ENCODE measurements around the gene CD79B. TPM values are rescaled to one million over a fixed set of nuclear protein-coding genes. Genes with fewer than 3 reads are reported as not detected.
A peak's percentile ranks its signal among the peaks of the same experiment; 100 is the strongest.
"Not testable (repeated sequence)": the region's sequence is repeated elsewhere in the genome, so short reads cannot be mapped to it uniquely, and the experiment has no call there.

CD79B gene
- polyA plus RNA-seq, 4 donors = 2.1 to 3.2 (median 2.3) TPM

DNA sequence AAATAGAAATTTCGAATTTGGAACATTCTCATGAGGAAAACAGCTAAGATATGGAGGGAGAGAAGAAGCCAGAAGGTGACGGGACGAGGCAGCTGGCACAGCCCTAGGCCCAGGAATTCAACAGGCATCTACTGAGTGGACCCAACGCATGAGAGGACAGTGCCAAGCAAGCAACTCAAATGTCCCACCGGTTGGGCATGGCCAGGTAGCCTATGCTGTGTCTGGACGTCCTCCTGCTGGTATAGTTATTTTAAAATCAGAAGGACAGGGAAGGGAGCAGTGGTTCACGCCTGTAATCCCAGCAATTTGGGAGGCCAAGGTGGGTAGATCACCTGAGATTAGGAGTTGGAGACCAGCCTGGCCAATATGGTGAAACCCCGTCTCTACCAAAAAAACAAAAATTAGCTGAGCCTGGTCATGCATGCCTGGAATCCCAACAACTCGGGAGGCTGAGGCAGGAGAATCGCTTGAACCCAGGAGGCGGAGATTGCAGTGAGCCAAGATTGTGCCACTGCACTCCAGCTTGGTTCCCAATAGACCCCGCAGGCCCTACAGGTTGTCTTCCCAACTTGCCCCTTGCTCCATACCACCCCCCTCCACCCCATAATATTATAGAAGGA is 15.5 kb downstream of the CD79B start:
- DNase-seq (ENCODE audit: low read depth in 4 of 4, low spot score in 3 of 4) = no peak

DNA sequence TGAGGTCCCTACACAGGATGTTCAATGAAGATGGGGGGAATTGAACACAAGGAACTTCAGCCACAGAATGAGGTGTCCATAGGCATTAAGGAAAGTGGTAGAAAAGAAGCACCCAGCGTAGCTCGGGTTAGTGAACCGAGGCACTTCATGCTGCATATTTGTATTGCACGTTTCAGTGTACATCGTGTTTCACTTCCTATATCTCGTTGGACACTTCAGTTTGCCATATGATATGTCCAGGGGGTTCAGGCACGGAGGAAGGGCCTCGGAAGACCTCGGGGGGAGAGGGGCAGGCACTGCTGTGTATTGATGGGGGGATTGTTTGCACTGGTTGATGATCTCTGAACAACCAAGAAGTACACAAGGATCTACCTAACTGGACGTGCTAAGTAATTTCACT is 16.4 kb downstream of the CD79B start:
- DNase-seq (ENCODE audit: low read depth in 4 of 4, low spot score in 3 of 4) = not testable (repeated sequence)

GRCh38 chr17:63914471-63914870 is 17.7 kb downstream of the CD79B start:
- DNase-seq (ENCODE audit: low read depth in 4 of 4, low spot score in 3 of 4) = no peak

GRCh38 chr17:63911657-63912100 is 20.5 kb downstream of the CD79B start:
- no peak for DNase-seq (ENCODE audit: low read depth in 4 of 4, low spot score in 3 of 4)

GRCh38 chr17:63911041-63911635 is 21.0 kb downstream of the CD79B start, which contains the start of gene CSHL1:
Gene CSHL1, minus strand, starts transcription at chr17:63911258. Its CDS starts 62 bp downstream, at chr17:63911196.
- DNase-seq (ENCODE audit: low read depth in 4 of 4, low spot score in 3 of 4) = no peak

GRCh38 chr17:63910096-63910495 is 22.0 kb downstream of the CD79B start:
- DNase-seq (ENCODE audit: low read depth in 4 of 4, low spot score in 3 of 4) = no peak

- DNase-seq (ENCODE audit: low read depth in 4 of 4, low spot score in 3 of 4) = not testable (repeated sequence)
These were observed 22.5 kb downstream of the CD79B start for GRCh38 chr17:63909586-63909985.

DNA sequence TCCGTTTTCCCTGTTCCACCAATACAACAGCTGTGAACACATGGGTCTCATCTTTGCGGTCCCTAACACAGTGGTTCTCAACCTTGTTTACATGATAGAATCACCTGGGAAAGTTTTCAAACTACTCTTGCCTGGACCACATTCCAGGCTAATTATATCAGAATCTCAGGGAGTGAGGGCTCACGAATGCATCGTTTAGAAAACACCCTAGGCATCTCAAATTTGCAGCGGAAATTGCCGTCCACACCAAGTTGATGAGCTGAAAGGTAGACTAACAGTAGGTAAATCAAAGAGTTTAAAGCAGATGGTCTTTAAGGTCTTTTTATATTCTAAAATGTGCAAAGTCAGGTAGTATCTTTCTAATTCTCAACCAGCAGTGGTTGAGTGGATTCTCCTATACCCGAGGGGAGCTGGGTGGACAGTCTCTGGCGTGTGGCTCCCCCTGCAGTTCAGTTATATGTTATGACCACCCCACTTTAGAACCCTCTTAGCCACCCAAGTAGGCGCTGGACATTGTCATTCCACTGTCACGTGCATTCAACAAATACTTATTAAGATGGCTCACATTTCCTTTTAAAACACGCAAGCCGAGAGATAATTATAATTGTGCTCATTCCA is 24.9 kb downstream of the CD79B start:
- DNase-seq (ENCODE audit: low read depth in 4 of 4, low spot score in 3 of 4) = not testable (repeated sequence)

GRCh38 chr17:63904796-63905195 is 27.3 kb downstream of the CD79B start:
- DNase-seq (ENCODE audit: low read depth in 4 of 4, low spot score in 3 of 4) = not testable (repeated sequence)

DNA sequence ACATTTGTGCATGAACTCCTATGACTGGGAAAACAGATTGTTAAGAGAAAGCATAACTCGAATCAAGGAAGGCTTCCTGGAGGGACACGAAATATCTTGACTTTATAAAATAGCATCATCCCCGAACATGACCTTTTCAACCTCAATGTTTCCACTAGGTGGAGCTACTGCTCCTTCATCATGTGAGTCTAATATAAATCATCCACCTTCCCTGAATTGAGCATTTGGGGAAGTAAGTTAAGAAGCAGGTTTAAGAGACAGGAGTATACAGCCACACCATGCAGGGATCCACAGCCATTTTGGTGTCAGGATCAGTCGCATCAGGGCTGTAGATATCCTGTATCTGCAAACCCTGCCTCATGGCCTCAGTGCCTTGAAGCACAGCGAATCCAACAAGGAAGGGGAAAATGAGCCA is 28.3 kb downstream of the CD79B start:
- not testable (repeated sequence) for DNase-seq (ENCODE audit: low read depth in 4 of 4, low spot score in 3 of 4)

- DNase-seq (ENCODE audit: low read depth in 4 of 4, low spot score in 3 of 4) = not testable (repeated sequence)
These were observed 30.2 kb downstream of the CD79B start for GRCh38 chr17:63901971-63902370.

DNA sequence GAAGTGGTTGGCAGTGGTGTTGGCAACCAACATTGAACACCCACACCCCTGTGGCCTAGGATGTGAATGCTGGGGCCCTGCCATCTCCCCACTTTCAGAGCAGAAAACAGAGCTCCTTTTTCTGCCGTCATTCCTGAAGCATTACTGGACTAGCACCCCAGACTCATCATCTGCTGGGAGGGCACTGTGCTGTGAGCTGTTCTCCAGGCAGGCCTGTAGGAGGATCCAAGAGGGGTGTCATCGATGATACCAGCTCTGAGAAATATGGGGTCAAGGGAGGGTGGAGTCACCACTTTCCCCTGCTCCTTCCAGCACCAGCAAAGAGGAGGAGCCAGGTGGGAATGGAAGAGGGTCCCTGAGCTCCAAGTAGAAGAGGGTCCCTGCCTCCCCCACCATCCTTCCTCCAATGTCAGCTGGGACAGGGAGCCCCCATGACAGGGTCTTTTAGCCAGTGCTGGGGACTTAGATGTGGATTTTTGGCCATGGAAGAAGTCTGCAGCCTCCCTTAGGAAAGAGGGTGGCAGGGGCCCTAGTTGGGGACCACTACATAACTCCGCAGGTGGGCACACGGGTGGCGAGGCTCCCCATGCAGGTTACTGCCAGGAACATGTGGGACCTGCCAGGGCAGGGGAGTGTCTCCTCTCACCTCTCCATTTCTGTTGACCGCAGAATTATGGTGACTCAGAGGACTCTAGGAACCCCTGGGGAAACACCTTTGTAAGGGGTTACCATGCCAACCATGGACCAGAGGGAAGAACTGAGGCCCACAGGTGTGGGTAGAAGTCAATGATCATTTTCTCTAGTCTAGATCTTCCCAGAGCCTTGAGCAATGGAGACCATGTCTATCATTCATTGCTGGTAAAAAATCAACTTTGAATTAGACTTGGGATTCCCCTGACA is 33.0 kb downstream of the CD79B start:
- not testable (repeated sequence) for DNase-seq (ENCODE audit: low read depth in 4 of 4, low spot score in 3 of 4)

GRCh38 chr17:63896524-63897354 is 35.4 kb downstream of the CD79B start, which contains the start of gene CSH1:
Gene CSH1, minus strand, starts transcription at chr17:63896574. Its CDS starts 63 bp downstream, at chr17:63896511.
- not testable (repeated sequence) for DNase-seq (ENCODE audit: low read depth in 4 of 4, low spot score in 3 of 4)

DNA sequence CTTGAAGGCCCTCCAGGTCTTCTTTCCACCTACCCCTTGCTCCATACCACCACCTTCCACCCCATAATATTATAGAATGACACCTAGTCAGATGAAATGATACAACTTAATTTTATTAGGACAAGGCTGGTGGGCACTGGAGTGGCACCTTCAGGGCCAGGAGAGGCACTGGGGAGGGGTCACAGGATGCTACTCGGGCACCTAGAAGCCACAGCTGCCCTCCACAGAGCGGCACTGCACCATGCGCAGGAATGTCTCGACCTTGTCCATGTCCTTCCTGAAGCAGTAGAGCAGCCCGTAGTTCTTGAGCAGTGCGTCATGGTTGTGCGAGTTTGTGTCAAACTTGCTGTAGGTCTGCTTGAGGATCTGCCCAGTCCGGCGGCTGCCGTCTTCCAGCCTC is 37.3 kb downstream of the CD79B start:
- not testable (repeated sequence) for DNase-seq (ENCODE audit: low read depth in 4 of 4, low spot score in 3 of 4)

DNA sequence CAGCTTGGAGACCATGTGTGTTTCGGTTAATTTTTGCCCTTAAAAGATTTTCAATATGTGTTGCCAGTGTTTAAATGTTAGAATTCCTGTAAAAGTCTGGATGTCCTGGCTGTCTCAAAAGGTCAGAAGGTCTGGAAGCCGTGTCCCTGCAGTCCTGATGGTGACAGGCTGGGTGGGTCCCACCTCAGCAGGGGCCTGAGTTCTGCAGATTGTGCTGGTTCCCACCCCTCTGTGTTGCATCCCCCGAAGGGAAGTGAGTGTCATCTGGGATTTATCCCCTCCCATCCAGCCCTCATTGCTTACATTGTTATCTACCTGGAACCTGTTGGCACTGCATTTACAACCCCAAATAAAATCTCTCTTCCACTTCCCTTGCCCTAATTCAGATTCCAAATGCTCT is 38.1 kb downstream of the CD79B start:
- DNase-seq (ENCODE audit: low read depth in 4 of 4, low spot score in 3 of 4) = not testable (repeated sequence)

DNA sequence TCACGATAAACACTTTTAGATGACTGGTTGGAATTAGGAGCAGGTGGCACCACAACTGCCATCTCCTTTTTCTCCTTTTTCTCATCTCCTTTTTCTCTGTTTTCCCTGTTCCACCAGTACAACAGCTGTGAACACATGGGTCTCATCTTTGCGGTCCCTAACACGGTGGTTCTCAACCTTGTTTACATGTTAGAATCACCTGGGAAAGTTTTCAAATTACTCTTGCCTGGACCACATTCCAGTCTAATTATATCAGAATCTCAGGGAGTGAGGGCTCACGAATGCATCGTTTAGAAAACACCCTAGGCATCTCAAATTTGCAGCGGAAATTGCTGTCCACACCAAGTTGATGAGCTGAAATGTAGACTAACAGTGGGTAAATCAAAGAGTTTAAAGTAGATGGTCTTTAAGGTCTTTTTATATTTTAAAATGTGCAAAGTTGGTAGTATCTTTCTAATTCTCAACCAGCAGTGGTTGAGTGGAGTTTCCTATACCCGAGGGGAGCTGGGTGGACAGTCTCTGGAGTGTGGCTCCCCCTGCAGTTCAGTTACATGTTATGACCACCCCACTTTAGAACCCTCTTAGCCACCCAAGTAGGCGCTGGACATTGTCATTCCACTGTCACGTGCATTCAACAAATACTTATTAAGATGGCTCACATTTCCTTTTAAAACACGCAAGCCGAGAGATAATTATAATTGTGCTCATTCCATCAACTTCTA is 39.7 kb downstream of the CD79B start:
- not testable (repeated sequence) for DNase-seq (ENCODE audit: low read depth in 4 of 4, low spot score in 3 of 4)

GRCh38 chr17:63889026-63889848 is 42.9 kb downstream of the CD79B start:
- peak in 1 of 4 donors; percentile 4 for DNase-seq (ENCODE audit: low read depth in 4 of 4, low spot score in 3 of 4)

DNA sequence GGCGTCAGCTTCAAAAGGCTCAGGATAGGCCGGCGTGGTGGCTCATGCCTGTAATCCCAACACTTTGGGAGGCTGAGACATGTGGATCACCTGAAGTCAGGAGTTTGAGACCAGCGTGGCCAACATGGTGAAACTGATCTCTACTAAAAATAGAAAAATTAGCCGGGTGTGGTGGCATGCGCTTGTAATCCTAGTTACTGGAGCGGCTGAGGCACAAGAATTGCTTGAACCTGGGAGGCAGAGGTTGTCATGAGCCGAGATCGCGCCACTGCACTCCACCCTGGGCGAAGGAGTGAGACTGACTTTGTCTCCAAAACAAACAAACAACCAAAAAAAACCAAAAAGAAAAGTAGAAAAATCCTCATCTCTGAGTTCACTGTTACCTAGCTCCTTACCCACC is 47.0 kb downstream of the CD79B start:
- not testable (repeated sequence) for DNase-seq (ENCODE audit: low read depth in 4 of 4, low spot score in 3 of 4)

Data from right renal pelvis (tissue), 4 donors.